Measurements from ENCODE around the gene STAT6. TPM values are rescaled to one million over a fixed set of nuclear protein-coding genes. Genes with fewer than 3 reads are reported as not detected.
A peak's percentile ranks its signal among the peaks of the same experiment; 100 is the strongest.

STAT6 gene
- total and polyA plus RNA-seq, 2 of the 8 experiments (the other 6 are each of a cell fraction or from before 2014, with no cell fraction given), result 32.9 to 38.7 TPM

GRCh38 chr12:57088354-57089270, 22.6 kb downstream of the STAT6 start, which contains the start of gene NAB2 (continued):
- TF ChIP-seq CHD7 (IDR thresholded peaks at IDR 0.05; ENCODE audit: insufficient replicate concordance, low read length) (no peak), SIRT6 (IDR thresholded peaks at IDR 0.05; ENCODE audit: low read length) (no peak), CHD2 (IDR thresholded peaks at IDR 0.05; ENCODE audit: low read length) (no peak), CHD1 (IDR thresholded peaks at IDR 0.05; ENCODE audit: low read depth, low read length) (no peak), EGR1 (IDR thresholded peaks at IDR 0.05; ENCODE audit: borderline replicate concordance, low read depth, low read length) (peak; percentile 86), RAD21 (IDR thresholded peaks at IDR 0.05 in 1 of 2, conservative IDR thresholded peaks at IDR 0.05 in 1 of 2; ENCODE audit: low read depth in 2 of 2, low read length in 2 of 2) (no peak), ZNF274 (IDR thresholded peaks at IDR 0.05; ENCODE audit: borderline replicate concordance, extremely low read depth, low read length) (no peak), CREB1 (IDR thresholded peaks at IDR 0.05) (no peak), SP1 (IDR thresholded peaks at IDR 0.05; ENCODE audit: low read depth, low read length) (no peak), FOSL1 (IDR thresholded peaks at IDR 0.05; ENCODE audit: insufficient read depth, low read depth, low read length) (no peak), BRCA1 (IDR thresholded peaks at IDR 0.05; ENCODE audit: low read depth, low read length) (no peak)

Measured in H1 (cell line).